Activated T-helper 1 cell treated with anti-CD3 and anti-CD28 coated beads, Interleukin-2, amount 50 U/mL, for 16 hours (primary cell): ENCODE results near the gene NBEAL1.
"Not testable (repeated sequence)": the region's sequence is repeated elsewhere in the genome, so short reads cannot be mapped to it uniquely, and the experiment has no call there.

Source experiments
- DNase-seq, 2 donors: peaks; one replicate each; pipeline ENCODE4 v3.0.0-alpha.2; 2020; ENCODE audit warnings: low read depth in 1 of 2, low spot score in 1 of 2

The NBEAL1 gene

DNA sequence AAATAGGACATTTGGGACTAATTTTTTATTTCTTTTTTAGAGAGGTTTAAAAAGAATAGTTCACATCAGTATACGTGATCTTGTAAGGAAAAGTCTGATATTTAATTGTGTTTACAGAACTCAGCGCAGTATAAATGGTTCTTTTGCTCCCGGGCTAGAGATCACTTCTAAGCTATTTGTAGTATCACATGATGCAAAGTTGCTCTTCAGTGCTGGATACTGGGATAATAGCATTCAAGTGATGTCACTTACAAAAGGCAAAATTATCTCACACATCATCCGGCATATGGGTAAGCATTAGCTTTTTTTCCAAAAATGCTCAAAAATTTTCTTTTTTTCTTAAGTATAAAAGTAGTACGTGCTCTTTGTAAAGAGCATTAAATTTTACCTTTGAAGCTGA, 186.8 kb downstream of the NBEAL1 start:
- DNase-seq, result no peak

DNA sequence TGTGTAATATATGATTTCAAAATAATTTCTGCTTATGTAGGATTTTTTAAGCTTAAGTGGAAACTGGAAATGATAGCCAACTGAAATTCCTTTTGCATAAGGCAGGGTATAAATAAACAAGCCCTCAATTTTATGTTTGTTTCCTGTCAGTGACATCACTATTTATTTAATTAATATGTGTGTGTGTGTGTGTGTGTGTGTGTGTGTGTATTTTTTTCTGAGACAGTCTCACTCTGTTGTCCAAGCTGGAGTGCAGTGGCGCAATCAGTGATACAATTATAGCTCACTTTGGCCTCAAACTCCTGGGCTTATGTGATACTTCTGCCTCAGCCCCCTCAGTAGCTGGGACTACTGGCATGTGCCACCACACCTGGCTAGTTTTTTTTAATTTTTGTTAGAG, 194.9 kb downstream of the NBEAL1 start:
- DNase-seq, result no peak

DNA sequence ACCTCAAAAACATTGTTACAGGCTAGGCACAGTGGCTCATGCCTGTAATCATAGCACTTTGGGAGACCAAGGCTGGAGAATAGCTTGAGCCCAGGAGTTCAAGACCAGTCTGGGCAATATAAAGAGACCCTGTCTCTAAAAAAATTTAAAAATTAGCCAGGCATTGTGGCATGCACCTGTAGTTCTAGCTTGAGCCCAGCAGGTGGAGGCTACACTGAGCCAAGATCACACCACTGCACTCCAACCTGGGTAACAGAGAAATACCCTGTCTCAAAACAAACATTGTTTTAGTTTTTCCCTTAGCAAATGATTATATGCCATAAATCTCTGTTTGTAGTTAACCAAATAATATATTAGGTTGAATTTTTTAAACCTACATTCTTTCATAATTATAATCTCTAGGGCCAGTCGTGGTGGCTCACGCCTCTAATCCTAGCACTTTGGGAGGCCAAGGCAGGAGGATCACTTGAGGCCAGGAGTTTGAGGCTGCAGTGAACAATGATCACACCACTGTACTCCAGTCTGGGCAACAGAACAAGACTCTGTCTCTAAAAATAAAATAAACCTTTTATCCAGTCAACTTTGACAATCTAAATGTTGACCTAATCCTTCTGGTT, 210.9 kb downstream of the NBEAL1 start:
- no peak for DNase-seq

DNA sequence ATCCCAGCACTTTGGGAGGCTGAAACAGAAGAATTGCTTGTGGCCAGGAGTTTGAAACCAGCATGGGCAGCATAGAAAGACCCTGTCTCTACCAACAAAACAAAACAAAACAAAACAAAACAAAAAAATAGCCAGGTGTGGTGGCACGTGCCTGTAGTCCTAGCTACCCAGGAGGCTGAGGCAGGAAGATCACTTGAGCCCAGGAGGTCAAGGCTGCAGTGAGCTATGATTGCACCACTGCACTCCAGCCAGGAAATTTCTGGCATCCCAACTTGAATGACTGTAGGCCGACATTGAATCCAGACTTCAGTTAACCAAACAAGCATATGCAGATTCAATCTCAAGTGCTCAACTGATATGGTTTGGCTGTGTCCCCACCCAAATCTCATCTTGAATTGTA, 215.0 kb downstream of the NBEAL1 start:
- DNase-seq, result not testable (repeated sequence)

- DNase-seq, result no peak
Measured at GRCh38 chr2:203237346-203238238, 222.9 kb downstream of the NBEAL1 start.

DNA sequence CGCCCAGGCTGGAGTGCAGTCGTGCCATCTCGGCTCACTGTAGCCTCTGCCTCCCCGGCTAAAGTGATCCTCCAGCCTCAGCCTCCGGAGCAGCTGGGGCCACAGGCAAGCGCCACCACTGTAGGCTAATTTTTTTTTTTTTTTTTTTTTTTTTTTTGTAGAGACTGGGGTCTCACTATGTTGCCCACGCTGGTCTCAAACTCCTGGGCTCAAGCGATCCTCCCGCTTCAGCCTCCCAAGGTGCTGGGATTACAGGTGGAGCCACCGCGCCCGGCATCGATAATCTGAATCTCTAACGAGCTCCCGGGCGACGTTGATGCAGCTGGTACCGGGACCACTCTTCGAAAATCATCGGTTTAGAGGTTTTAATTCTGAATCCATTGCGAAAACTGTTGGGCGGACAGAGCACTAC, 223.6 kb downstream of the NBEAL1 start:
- no peak for DNase-seq

DNA sequence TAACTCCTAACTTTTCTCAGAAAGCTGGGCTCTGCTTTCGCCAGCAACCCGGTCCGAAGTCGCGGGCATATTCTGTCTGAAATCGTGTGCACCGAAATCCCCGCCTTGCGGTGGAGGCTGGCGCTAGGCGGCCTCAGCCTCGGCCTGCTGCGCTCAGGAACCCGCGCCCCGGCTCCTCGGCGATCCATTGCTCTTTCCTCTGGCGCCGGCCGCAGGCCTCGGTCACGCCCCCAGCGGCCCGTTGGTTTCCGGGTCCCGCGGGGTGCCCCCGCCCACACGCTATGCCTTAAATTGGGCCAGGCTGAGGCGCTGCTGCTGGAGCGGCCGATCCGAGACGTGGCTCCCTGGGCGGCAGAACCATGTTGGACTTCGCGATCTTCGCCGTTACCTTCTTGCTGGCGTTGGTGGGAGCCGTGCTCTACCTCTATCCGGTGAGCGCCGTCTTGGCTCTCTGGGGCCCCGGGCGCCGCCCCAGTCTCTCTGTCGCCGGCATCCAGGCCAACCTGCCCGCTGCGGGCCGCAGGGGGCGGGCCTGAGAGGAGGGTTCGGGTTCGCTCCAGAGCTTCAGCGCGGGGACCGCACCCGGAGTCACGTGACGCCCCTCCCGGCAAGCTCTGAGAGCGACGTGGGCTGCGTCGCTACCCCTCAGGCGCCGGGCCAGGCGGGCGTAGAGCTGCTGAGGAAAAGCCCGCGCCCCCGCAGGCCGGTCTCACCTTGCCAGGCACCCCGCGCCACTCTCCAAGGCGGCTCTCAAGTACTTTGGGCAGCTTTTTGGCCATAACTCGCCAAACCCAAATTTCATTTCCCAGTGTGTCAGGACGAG, 224.2 kb downstream of the NBEAL1 start, which contains the start of gene CYP20A1:
Gene CYP20A1, plus strand, starts transcription at position 315 of the 823 bp plus-strand sequence. Its CDS starts 45 bp downstream, at position 360.
- peak; percentile 94 to 97 for DNase-seq

DNA sequence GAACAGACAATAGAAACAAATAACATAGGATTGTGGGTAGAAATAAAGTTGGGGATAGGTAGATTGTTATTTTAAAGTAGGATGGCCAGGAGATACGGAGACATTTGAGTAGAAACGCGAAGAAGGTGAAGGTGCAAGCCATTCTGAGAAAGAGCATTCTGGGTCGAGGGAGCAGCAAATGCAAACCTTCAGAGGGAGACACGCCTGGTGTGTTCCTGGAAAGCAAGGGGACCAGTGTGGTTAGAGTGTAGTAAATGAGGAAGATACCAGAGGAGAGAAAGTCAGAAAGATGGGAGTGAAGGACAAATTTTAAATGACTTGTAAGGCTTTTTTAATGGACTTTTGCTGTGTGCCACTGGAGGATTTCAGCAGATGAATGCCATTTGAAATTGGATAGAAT, 225.8 kb downstream of the NBEAL1 start:
- DNase-seq, result no peak

GRCh38 chr2:203242518-203242917, 227.8 kb downstream of the NBEAL1 start:
- DNase-seq, result no peak

DNA sequence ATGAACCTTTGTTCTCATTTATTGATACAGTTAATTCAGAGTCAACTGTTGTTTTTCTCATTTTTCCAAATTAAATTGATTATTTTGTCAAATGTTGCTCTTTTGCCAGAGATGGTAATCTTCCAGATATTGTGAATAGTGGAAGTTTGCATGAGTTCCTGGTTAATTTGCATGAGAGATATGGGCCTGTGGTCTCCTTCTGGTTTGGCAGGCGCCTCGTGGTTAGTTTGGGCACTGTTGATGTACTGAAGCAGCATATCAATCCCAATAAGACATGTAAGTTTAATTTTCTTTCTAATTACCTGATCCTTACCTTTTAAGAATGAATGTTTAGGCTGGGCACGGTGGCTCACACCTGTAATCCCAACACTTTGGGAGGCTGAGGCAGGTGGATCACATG, 232.0 kb downstream of the NBEAL1 start:
- DNase-seq, result no peak

- no peak for DNase-seq
Measured at GRCh38 chr2:203252818-203253217, 238.1 kb downstream of the NBEAL1 start.

DNA sequence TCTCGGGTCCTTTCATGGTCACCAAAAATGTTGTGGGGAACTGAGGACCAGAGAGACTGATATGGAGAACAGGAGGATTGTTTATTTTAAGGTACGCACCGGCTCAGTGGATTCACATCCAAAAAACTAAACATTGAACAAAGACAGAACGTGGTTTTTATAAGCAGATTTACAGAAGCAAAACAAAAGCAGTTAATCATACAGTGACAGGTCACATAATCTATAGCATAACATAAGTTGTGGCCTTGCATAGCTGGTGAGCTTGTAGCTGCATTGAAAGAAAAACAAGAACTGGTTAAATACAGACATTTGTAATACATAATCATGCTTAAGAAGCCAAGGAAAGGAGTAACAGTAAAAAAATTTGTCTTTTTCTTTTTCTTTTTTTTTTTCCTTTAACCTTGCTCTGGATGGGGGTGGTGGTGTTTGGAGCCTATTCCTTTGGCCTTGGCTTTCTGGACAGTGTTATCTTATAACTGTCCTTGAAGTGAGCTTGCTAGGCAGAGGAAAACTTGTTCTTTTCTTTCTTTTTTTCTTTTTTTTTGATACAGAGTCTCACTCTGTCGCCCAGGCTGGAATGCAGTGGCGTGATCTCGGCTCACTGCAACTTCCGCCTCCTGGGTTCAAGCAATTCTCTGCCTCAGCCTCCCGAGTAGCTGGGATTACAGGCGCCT, 238.9 kb downstream of the NBEAL1 start:
- DNase-seq, result not testable (repeated sequence)

GRCh38 chr2:203261326-203262159, 246.9 kb downstream of the NBEAL1 start:
- DNase-seq, result no peak
